ENCODE data around the gene FN3K.
"Not testable (repeated sequence)": the region's sequence is repeated elsewhere in the genome, so short reads cannot be mapped to it uniquely, and the experiment has no call there.

The FN3K gene

GRCh38 chr17:82737967-82738877 is 2.8 kb downstream of the FN3K start:
- DNase-seq, result no peak

- DNase-seq, result no peak
Observed at GRCh38 chr17:82740906-82741759, 5.7 kb downstream of the FN3K start.

GRCh38 chr17:82743344-82744219 is 8.2 kb downstream of the FN3K start:
- DNase-seq, result no peak

- not testable (repeated sequence) for DNase-seq
Observed at GRCh38 chr17:82744736-82745135, 9.3 kb downstream of the FN3K start.

GRCh38 chr17:82745524-82745923 is 10.1 kb downstream of the FN3K start:
- no peak for DNase-seq

- no peak for DNase-seq
Observed at GRCh38 chr17:82748756-82749155, 13.3 kb downstream of the FN3K start.

- no peak for DNase-seq
Observed at GRCh38 chr17:82750241-82750908, 15.0 kb downstream of the FN3K start.

GRCh38 chr17:82751171-82751570 is 15.8 kb downstream of the FN3K start:
- no peak for DNase-seq

- no peak for DNase-seq
Observed at GRCh38 chr17:82751571-82752370, 16.4 kb downstream of the FN3K start, which contains the start of gene TBCD. Gene TBCD (plus strand): TSS chr17:82752065. CDS start chr17:82752194, 129 bp downstream.

GRCh38 chr17:82752371-82753200 is 17.2 kb downstream of the FN3K start:
- DNase-seq, result no peak

- no peak for DNase-seq
Observed at GRCh38 chr17:82753201-82753464, 17.7 kb downstream of the FN3K start.

GRCh38 chr17:82754297-82755208 is 19.1 kb downstream of the FN3K start:
- no peak for DNase-seq

GRCh38 chr17:82756166-82756565 is 20.8 kb downstream of the FN3K start:
- DNase-seq, result no peak

GRCh38 chr17:82765371-82765770 is 30.0 kb downstream of the FN3K start:
- DNase-seq, result no peak

GRCh38 chr17:82767041-82767754 is 31.8 kb downstream of the FN3K start:
- DNase-seq, result no peak

- no peak for DNase-seq
Observed at GRCh38 chr17:82769041-82769440, 33.6 kb downstream of the FN3K start.

GRCh38 chr17:82772026-82772425 is 36.6 kb downstream of the FN3K start:
- no peak for DNase-seq

- not testable (repeated sequence) for DNase-seq
Observed at GRCh38 chr17:82774456-82774855, 39.0 kb downstream of the FN3K start.
